GM21723 (cell line): Measurements from ENCODE around the gene TMEM242.
A peak's percentile ranks its signal among the peaks of the same experiment; 100 is the strongest.
"Not testable (repeated sequence)": the region's sequence is repeated elsewhere in the genome, so short reads cannot be mapped to it uniquely, and the experiment has no call there.

Experiments
- ATAC-seq: cut with Tn5 transposase; IDR thresholded peaks from one replicate; pipeline ENCODE4 v1.9.1; 2021; ENCODE audit warnings: mild to moderate bottlenecking, moderate library complexity; ENCODE audit not compliant: unreplicated experiment

Gene TMEM242

GRCh38 chr6:157325069-157325805, 1.9 kb upstream of the TMEM242 start:
- no peak for ATAC-seq

DNA sequence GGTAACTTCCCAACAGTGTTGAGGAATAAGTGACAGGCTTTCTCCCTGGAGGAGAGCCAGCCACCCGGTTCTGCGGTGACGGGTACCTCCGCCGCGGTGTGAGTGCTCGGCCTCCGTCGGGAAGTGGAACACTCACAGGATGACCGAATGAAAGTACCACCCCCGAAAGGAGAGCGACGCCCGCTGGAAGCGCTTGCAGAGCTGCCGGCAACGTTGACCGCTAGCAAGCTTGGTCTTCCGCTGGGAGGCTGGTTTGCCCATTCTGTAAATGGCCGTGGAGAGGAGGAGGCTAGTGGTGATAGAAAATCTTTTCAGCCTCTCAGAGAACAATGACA, 614 bp upstream of the TMEM242 start:
- ATAC-seq: peak; percentile 35

DNA sequence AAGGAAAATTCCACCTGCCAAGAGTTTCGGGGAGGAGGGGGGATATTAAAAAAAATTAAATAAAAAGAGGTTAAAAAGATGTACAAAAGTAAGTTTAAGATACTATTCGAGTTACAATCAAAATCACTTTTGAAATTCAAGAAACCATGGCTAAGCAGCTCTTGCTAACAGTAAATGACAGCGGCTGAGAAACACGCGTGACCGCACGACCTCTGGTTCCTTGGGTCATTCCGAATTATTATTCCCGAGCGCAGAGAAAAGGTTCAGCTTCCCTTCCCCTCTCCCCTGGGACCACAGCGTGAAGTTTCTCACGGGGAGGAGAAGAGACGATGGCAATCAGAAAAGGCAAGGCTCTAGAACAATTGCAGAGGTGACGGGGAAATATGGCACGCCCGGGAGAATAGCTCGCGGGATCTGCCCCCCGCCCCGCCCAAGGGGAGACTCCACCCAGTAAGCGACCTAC, 496 bp downstream of the TMEM242 start:
- no peak for ATAC-seq

- no peak for ATAC-seq
These were observed 6.2 kb downstream of the TMEM242 start for GRCh38 chr6:157316871-157317814.

DNA sequence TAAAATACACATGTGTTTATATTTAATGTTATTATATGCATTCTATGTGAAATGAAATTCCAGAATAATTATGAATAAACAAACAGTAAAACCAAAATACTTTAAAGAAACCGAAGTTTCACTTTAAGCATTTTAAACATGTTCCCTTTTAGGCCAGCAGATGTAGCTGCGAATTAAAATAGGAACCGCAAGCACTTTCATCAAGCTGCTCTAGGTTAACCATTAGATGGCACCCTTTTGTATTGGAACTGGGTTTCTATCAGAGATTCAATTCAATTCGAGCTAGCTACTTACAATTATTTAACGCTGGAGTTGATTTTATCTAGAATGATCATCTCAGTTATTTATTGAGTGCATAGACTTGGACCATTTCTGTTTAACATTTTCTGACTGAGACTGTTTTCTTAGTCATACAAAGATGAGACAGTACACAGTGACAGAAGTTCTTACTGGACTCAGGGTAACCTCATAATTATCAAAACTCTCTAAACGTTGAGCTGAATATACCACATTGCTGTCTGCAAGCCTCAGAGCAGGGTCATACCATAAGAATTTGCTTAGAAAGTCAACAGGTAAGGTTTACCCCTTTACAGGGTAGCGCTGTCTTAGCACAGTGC, 8.5 kb downstream of the TMEM242 start:
- peak; percentile 83 for ATAC-seq

DNA sequence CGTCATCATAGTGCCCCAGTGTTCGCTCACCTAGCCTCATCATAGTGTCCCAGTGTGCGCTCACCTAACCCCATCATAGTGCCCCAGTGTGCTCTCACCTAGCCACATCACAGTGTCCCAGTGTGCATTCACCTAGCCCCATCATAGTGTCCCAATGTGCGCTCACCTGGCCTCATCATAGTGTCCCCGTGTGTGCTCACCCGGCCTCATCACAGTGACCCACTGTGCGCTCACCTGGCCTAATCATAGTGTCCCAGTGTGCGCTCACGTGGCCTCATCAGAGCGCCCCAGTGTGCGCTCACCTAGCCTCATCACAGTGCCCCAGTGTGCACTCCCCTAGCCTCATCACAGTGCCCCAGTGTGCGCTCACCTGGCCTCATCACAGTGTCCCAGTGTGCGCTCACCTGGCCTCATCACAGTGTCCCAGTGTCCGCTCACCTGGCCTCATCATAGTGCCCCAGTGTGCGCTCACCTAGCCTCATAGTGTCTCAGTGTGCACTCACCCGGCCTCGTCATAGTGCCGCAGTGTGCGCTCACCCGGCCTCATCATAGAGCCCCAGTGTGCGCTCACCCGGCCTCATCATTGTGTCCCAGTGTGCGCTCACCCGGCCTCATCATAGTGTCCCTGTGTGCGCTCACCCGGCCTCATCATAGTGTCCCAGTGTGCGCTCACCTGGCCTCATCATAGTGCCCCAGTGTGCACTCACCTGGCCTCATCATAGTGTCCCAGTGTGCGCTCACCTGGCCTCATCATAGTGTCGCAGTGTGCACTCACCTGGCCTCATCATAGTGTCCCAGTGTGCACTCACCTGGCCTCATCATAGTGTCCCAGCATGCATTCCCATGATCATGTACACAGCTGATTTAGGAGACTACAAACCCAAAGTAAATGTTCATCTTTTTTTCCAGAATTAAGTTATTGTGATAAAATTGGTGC, 9.5 kb downstream of the TMEM242 start:
- no peak for ATAC-seq

DNA sequence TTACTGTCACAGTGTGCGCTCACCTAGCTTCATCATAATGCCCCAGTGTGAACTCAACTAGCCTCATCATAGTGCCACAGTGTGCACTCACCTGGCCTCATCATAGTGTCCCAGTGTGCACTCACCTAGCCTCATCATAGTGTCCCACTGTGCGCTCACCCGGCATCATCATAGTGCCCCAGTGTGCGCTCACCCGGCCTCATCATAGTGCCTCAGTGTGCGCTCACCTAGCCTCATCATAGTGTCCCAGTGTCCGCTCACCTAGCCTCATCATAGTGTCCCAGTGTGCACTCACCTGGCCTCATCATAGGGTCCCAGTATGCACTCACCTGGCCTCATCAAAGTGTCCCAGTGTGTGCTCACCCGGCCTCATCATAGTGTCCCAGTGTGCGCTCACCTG, 10.6 kb downstream of the TMEM242 start:
- ATAC-seq: no peak

- ATAC-seq: not testable (repeated sequence)
These were observed 12.6 kb downstream of the TMEM242 start for GRCh38 chr6:157310693-157311092.

GRCh38 chr6:157307661-157308060, 15.7 kb downstream of the TMEM242 start:
- ATAC-seq: no peak

DNA sequence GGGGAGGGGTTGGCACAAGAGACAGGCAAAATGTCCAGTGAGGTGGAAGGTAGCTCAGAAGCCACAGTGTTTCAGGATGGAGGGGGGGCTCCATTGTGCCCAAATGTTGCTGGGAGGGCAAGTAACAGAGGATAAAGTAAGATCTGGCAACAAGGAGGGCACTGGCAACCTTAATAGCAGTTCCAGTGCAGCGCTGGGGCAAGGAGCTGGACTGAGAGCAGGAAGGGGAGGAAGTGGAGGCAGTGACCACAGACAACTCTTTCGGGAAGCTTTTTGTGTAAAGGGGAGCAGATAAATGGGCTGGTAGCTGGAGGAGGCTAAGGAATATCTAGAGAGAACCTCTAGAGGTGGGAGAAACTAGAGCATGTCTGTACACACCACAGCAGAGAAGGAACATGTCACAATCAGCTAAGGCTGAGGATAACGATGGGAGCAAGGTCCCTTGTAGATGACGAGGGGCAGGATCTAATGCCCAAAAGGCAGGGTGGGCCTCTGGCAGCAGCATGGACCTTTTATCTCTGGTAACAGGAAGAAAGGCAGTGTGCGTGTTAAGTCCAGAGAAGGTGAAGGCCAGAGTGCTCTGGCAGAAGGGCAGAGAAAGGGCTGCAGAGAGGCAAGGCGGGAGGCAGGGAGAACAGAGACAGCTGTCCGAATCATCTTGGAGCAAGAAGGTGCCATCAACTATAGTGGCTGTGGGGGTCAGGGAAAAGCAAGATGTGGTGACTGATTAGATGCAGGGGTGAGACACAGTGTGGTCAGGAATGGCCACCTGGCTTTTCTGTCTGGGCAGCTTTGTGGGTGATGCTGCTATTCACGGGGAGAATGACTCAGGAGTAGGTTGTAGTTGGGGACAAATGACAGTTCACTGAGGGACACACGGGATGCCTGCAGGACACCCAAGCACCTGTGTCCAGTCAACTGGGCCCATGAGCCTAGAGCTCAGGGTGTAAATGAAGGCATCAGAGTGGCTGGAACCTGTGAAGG, 17.4 kb downstream of the TMEM242 start:
- ATAC-seq: no peak

- ATAC-seq: no peak
These were observed 18.2 kb downstream of the TMEM242 start for GRCh38 chr6:157304899-157305663.

GRCh38 chr6:157302736-157303135, 20.6 kb downstream of the TMEM242 start:
- ATAC-seq: no peak

DNA sequence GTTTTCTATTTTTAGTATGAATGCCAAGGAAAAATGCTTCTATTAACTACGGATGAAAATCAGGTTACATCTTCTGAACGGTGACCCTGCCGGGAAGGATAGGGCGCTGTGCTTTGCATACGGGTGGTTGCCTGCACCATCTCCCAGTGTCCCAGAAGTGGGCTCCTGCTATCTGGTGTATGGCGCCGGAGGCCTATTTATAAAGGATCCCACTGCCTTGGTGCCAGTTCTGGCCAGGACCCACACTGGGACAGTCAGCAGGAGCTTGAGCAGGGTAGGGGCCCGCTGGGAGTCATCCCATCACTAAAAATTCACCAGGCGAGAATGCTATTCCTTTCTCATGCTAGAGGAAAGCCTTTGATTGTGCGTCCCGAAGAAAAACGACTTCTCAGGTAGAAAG, 22.9 kb downstream of the TMEM242 start:
- ATAC-seq: no peak

DNA sequence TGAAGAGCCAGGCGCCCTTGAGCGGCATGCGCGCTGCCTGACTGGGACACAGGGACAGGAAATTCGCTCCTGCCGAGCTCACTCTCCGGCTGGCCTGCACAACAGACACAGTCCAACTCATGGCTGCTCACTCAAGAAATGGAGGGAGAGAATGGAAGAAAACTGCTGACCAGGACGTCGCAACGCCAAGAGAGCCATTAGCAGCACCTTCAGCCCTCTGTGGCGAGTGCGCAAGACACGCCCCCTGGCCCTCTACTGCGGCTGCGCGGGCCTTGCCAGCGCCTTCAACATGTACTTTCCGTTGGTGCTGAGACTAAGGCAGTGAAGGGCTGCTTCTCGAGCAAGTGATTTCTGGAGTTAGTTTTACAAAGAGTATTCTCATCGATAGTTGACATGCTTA, 23.3 kb downstream of the TMEM242 start:
- ATAC-seq: no peak

- no peak for ATAC-seq
These were observed 25.0 kb downstream of the TMEM242 start for GRCh38 chr6:157298216-157298724.

GRCh38 chr6:157294654-157295053, 28.7 kb downstream of the TMEM242 start:
- ATAC-seq: no peak

DNA sequence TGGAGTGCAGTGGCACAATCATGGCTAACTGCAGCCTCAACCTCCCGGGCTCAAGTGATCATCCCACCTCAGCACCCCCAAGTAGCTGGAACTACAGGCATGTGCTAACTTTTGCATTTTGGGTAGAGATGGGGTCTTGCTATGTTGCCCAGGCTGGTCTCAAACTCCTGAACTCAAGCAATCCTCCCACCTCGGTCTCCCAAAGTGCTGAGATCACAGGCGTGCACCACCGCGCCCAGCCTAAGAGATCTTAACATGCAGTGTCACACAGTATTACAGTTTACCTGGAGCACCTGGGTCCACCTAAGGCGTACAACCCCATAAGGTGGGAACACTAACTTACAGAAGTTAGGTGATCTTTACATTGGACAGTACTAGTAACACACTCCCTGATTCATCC, 29.5 kb downstream of the TMEM242 start:
- ATAC-seq: no peak

GRCh38 chr6:157292202-157292601, 31.1 kb downstream of the TMEM242 start:
- no peak for ATAC-seq
